HG03460 (cell line): Measurements from ENCODE around the gene CTNNA3.

ENCODE experiments used
- ATAC-seq: cut with Tn5 transposase; IDR thresholded peaks from one replicate; pipeline ENCODE4 v1.9.1; 2021; ENCODE audit not compliant: unreplicated experiment

The CTNNA3 gene

DNA sequence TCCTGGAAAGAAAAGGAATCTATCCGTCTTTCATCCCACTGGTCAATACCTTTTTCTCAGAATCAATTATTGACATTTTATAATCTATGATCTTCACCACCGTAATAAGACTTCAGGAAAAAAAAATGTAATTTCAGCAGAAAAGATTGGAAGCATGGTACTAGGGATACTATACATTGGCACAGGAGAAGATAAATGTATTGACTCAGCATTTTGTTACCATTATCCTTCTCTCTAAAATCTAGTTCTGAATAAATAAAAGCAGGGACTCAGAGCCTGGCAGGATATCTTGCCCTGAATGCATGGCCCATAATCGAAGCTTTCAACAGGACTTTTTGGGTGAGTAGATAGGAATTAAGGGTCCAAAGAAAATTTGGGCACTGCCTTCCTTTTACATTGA lies 649.5 kb downstream of the CTNNA3 start:
- ATAC-seq: no peak

DNA sequence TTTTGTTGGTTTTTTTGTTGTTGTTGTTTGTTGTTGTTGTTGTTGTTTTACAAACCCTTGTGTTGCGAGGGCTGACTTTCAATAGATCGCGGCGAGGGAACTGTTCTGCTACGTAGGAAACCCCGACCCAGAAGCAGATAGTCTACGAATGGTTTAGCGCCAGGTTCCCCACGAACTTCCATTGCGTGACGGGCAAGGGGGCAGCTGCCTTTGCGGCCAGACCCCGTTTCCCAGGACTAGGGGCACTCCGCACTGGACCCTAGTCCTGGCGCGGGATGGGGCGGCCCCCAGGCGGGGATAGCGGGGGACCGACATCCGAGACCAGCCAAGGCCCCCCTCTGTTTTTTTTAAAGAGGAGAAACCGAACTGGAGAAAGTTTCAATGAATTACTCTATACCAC lies 650.6 kb downstream of the CTNNA3 start:
- ATAC-seq: no peak

- ATAC-seq: no peak
These were observed 653.0 kb downstream of the CTNNA3 start for GRCh38 chr10:67043041-67043440.

GRCh38 chr10:67036808-67037207 lies 659.2 kb downstream of the CTNNA3 start:
- ATAC-seq: no peak

GRCh38 chr10:67033878-67034277 lies 662.1 kb downstream of the CTNNA3 start:
- no peak for ATAC-seq

DNA sequence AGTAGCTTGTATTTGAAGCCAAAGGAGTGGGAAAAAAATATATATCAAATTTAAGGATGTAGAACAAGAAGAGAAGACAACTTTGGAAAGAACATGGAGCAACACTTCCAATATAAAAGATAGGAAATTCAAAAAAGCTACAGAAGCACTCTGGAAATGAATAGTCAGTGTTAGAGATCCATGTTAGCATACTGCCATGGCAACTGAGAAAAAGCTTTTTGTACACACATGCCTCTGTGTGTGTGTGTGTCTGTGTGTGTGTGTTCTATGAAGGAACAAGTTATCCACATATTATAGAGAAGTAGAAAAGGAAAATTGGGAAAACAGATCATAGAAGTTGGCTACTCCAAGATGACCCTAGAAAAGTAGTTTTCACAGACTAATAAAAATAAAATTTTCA lies 673.9 kb downstream of the CTNNA3 start:
- no peak for ATAC-seq

- ATAC-seq: no peak
These were observed 678.8 kb downstream of the CTNNA3 start for GRCh38 chr10:67017218-67017617.

GRCh38 chr10:67015225-67015624 lies 680.8 kb downstream of the CTNNA3 start:
- ATAC-seq: no peak

- ATAC-seq: no peak
These were observed 684.0 kb downstream of the CTNNA3 start for GRCh38 chr10:67011981-67012380.

GRCh38 chr10:67011480-67011879 lies 684.5 kb downstream of the CTNNA3 start:
- no peak for ATAC-seq

DNA sequence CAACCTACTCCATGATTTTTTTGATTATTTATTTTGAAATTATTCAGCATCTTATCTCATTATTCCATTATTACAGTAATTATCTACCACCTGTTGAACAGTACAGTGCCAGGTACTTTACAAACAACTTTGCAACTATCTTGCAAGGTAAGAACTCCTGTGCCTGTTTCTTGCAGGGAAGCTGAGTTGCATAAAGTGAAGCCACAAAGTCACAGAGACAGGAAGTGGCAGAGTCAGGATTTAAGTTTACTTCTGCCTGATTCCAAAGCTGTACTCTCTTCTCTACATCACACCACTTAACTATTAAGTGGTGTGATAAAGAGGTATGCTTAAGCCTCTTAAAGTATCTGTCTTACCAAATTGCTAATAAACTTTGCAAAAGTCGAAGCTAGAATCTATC lies 690.0 kb downstream of the CTNNA3 start:
- no peak for ATAC-seq

GRCh38 chr10:67004690-67005089 lies 691.3 kb downstream of the CTNNA3 start:
- no peak for ATAC-seq

DNA sequence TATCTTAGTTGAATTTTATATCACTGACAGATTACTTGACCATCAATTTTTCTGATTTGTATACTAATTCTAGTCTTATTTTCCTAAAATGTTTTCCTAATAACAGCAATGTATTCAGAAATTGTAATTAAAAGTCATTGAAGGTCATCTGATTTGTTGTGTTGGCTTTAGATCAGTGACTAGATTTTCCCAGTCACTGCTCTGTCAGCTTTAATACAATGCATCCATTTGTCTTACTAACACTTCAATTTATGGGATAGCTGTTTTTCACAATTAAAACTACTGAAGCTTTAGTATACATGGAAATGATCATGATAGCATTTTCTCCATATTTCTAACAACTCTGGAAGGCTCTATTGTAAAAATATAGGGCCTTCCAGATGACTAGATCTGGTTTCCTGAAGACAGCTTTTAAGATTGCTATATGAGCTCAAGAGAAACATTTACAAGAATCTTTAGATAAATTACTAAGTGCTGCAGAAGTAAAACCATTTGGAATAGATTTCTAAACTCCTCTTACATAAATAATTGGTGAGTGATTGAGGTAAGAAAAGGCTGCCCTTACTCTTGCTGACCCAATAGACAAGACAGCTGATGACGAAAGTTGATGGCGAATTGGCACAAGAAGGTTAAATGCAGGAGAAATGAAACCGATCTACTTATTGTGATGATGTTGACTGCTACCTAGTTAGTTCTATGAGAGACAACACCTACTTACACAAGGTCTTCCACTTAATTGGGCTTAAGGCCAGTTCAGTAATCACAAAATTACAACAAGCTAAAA lies 696.0 kb downstream of the CTNNA3 start:
- ATAC-seq: no peak

GRCh38 chr10:66996996-66997395 lies 699.0 kb downstream of the CTNNA3 start:
- no peak for ATAC-seq

DNA sequence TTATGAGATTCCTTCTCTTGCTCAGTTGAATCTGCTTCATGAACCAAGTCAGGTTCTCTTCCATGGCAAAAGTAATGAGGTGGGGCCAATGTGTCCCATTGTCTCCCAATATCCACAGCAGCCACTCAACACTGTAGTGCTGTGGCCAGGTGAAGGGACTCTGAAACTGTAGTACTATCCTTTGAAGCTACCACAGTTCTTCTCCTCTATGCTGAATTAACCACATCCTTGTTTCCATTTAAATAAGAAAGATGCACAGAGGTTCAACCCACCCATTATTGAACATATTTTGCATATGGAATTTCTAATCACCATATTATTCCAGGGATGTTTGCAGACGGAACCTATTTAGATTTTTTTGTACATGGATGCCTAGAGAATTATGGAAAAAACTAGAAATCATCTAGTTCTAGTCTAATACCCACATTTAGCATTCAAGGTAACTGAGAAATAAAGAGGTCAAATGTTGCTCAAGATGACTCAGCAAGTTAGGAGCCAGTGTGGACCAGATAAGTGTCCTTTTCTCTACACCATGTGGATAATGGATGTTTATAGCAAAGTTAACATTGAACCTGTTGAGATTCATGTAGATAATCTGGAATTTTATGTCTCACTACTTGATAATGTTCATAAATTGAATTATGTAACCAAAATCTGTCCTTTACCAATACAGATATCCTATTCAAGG lies 705.7 kb downstream of the CTNNA3 start:
- ATAC-seq: no peak

GRCh38 chr10:66983475-66983818 lies 712.5 kb downstream of the CTNNA3 start:
- ATAC-seq: no peak

- no peak for ATAC-seq
These were observed 713.1 kb downstream of the CTNNA3 start for GRCh38 chr10:66982792-66983474.

DNA sequence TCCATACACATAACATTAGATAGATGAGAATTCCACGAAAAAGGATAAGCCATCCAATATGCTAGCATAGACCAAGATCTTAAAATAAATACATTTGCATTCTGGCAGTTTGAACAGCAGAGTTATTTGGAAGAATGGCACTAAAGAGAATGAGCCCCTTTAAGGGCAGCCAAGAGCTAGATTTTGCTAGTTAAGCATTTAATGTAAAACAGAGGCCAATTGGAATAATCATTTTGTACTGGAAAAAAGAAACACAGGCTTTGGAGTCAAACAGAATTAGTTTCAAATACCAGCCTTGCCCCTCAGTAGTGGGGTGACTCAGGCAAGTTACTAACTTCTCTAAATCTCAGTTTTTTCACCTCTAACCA lies 714.0 kb downstream of the CTNNA3 start:
- no peak for ATAC-seq

- ATAC-seq: no peak
These were observed 714.5 kb downstream of the CTNNA3 start for GRCh38 chr10:66981361-66982052.

GRCh38 chr10:66980246-66980815 lies 715.7 kb downstream of the CTNNA3 start:
- no peak for ATAC-seq

DNA sequence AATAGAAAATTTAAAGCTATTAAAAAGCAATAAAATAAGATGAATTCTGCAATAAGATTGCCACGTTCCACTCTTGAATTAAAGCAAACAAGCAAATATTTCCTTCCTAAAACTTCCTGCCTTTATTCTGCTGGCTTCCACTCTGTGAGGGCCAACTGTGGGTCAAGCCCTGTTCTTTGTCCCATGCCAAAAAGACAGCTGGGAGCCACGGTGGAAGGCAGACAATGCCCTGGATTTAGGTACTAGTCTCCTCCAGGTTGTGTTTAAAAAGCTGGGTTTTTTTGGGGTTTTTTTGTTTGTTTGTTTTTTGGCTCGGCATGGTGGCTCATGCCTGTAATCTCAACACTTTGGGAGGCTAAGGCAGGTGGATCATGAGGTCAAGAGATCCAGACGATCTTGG lies 731.0 kb downstream of the CTNNA3 start:
- no peak for ATAC-seq
